ENCODE data around the gene ABCA4.
"Not testable (repeated sequence)": the region's sequence is repeated elsewhere in the genome, so short reads cannot be mapped to it uniquely, and the experiment has no call there.

Gene ABCA4

DNA sequence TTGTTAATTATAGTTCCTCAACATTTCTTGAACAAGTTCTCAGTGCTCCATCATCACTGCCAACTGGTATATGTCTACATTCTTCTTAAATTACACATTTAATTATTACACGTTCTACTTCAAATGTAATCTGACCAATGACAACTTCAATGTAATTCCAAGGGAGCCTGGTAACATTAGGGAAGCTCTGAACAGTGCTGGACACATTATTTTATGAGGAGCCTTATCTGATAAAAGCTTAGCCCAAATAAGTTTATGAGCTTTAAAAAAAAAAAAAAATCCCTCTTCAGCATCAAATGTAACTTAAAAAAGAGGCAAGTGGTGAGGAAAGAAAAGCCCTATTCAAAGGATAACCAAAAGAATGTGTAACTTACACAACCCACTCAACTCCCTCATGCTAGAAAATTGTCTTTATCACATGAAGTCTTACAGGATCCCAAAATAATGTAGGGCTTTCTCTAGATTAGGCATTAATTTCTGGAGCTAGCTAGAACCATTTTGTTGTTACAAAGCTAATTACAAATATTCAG is 35.2 kb upstream of the ABCA4 start:
- no peak for TF ChIP-seq SNAI2 (CRISPR knock-in tag; IDR thresholded peaks at IDR 0.05)
- no peak for TF ChIP-seq ZNF565 (CRISPR knock-in tag; conservative IDR thresholded peaks at IDR 0.05; ENCODE audit: low read depth)
- TF ChIP-seq GLIS3 (CRISPR knock-in tag; IDR thresholded peaks at IDR 0.05), result no peak
- no peak for TF ChIP-seq ZNF8 (CRISPR knock-in tag; IDR thresholded peaks at IDR 0.05)
- no peak for TF ChIP-seq ISL1 (CRISPR knock-in tag; IDR thresholded peaks at IDR 0.05)
- TF ChIP-seq, protein P1, sequence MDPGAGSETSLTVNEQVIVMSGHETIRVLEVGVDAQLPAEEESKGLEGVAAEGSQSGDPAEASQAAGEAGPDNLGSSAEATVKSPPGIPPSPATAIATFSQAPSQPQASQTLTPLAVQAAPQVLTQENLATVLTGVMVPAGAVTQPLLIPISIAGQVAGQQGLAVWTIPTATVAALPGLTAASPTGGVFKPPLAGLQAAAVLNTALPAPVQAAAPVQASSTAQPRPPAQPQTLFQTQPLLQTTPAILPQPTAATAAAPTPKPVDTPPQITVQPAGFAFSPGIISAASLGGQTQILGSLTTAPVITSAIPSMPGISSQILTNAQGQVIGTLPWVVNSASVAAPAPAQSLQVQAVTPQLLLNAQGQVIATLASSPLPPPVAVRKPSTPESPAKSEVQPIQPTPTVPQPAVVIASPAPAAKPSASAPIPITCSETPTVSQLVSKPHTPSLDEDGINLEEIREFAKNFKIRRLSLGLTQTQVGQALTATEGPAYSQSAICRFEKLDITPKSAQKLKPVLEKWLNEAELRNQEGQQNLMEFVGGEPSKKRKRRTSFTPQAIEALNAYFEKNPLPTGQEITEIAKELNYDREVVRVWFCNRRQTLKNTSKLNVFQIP (CRISPR knock-in tag; IDR thresholded peaks at IDR 0.05; ENCODE audit: borderline replicate concordance, low read depth), result no peak
- no peak for TF ChIP-seq TCF4 (CRISPR knock-in tag; IDR thresholded peaks at IDR 0.05; ENCODE audit: borderline replicate concordance)
- no peak for TF ChIP-seq OSR1 (CRISPR knock-in tag; IDR thresholded peaks at IDR 0.05)
- TF ChIP-seq RARB (CRISPR knock-in tag; IDR thresholded peaks at IDR 0.05), result no peak
- no peak for TF ChIP-seq ZFP3 (CRISPR knock-in tag; IDR thresholded peaks at IDR 0.05)
- TF ChIP-seq CSDC2 (CRISPR knock-in tag; IDR thresholded peaks at IDR 0.05), result no peak
- no peak for TF ChIP-seq PPARA (CRISPR knock-in tag; IDR thresholded peaks at IDR 0.05; ENCODE audit: borderline replicate concordance)
- no peak for TF ChIP-seq ZNF70 (CRISPR knock-in tag; IDR thresholded peaks at IDR 0.05)
- TF ChIP-seq, protein P2, sequence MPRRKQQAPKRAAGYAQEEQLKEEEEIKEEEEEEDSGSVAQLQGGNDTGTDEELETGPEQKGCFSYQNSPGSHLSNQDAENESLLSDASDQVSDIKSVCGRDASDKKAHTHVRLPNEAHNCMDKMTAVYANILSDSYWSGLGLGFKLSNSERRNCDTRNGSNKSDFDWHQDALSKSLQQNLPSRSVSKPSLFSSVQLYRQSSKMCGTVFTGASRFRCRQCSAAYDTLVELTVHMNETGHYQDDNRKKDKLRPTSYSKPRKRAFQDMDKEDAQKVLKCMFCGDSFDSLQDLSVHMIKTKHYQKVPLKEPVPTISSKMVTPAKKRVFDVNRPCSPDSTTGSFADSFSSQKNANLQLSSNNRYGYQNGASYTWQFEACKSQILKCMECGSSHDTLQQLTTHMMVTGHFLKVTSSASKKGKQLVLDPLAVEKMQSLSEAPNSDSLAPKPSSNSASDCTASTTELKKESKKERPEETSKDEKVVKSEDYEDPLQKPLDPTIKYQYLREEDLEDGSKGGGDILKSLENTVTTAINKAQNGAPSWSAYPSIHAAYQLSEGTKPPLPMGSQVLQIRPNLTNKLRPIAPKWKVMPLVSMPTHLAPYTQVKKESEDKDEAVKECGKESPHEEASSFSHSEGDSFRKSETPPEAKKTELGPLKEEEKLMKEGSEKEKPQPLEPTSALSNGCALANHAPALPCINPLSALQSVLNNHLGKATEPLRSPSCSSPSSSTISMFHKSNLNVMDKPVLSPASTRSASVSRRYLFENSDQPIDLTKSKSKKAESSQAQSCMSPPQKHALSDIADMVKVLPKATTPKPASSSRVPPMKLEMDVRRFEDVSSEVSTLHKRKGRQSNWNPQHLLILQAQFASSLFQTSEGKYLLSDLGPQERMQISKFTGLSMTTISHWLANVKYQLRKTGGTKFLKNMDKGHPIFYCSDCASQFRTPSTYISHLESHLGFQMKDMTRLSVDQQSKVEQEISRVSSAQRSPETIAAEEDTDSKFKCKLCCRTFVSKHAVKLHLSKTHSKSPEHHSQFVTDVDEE (CRISPR knock-in tag; IDR thresholded peaks at IDR 0.05), result no peak
- ATAC-seq, result no peak

DNA sequence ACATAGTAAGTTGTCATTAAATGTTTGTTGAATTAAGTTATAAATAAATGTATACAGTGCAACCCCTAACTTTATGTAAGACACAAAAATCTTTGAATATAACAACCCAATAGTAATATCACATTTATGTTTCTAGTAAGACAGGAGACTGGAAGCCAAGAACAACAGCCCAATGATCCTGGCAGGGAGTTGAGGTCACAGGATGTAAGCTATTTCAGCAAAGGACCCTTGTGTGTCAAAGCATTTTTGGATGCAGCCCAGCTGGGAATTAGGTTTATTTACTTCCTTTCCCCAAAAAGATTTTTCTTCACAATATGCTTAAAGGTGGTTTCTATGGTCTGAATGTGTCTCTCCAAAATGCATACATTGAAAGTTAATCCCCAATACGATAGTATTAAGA is 34.0 kb upstream of the ABCA4 start:
- TF ChIP-seq, protein P2 (CRISPR knock-in tag; IDR thresholded peaks at IDR 0.05), result no peak
- TF ChIP-seq ZFP30 (CRISPR knock-in tag; IDR thresholded peaks at IDR 0.05) (no peak), TOX (CRISPR knock-in tag; IDR thresholded peaks at IDR 0.05; ENCODE audit: borderline replicate concordance) (no peak)
- no peak for ATAC-seq

DNA sequence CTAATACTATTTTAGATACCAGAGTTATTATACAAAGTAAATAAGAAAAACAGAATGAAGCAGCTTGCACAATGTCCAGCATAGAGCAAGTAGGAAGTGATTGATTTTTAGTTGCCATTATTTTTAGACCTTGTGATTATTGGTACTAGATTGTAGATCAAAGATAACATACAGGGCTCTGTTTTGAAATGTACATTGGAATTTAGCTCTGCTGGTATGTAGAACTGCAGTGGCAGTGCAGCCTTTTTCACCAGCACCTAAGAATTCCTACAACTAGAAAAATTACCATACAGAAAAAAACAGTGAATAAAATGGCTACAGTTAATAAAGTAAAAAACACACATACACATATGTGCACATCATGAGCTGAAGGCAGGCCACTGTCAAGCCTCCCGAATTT is 32.2 kb upstream of the ABCA4 start:
- TF ChIP-seq ZNF70 (CRISPR knock-in tag; IDR thresholded peaks at IDR 0.05), result no peak
- TF ChIP-seq TCF4 (CRISPR knock-in tag; IDR thresholded peaks at IDR 0.05; ENCODE audit: borderline replicate concordance), result no peak
- TF ChIP-seq ZFP3 (CRISPR knock-in tag; IDR thresholded peaks at IDR 0.05), result no peak
- TF ChIP-seq, protein P3, sequence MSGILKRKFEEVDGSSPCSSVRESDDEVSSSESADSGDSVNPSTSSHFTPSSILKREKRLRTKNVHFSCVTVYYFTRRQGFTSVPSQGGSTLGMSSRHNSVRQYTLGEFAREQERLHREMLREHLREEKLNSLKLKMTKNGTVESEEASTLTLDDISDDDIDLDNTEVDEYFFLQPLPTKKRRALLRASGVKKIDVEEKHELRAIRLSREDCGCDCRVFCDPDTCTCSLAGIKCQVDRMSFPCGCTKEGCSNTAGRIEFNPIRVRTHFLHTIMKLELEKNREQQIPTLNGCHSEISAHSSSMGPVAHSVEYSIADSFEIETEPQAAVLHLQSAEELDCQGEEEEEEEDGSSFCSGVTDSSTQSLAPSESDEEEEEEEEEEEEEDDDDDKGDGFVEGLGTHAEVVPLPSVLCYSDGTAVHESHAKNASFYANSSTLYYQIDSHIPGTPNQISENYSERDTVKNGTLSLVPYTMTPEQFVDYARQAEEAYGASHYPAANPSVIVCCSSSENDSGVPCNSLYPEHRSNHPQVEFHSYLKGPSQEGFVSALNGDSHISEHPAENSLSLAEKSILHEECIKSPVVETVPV (CRISPR knock-in tag; IDR thresholded peaks at IDR 0.05), result no peak
- no peak for TF ChIP-seq PPARA (CRISPR knock-in tag; IDR thresholded peaks at IDR 0.05; ENCODE audit: borderline replicate concordance)
- TF ChIP-seq, protein P4, sequence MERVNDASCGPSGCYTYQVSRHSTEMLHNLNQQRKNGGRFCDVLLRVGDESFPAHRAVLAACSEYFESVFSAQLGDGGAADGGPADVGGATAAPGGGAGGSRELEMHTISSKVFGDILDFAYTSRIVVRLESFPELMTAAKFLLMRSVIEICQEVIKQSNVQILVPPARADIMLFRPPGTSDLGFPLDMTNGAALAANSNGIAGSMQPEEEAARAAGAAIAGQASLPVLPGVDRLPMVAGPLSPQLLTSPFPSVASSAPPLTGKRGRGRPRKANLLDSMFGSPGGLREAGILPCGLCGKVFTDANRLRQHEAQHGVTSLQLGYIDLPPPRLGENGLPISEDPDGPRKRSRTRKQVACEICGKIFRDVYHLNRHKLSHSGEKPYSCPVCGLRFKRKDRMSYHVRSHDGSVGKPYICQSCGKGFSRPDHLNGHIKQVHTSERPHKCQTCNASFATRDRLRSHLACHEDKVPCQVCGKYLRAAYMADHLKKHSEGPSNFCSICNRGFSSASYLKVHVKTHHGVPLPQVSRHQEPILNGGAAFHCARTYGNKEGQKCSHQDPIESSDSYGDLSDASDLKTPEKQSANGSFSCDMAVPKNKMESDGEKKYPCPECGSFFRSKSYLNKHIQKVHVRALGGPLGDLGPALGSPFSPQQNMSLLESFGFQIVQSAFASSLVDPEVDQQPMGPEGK (CRISPR knock-in tag; IDR thresholded peaks at IDR 0.05; ENCODE audit: borderline replicate concordance), result no peak
- TF ChIP-seq TOX (CRISPR knock-in tag; IDR thresholded peaks at IDR 0.05; ENCODE audit: borderline replicate concordance), result no peak
- no peak for TF ChIP-seq BACH2 (CRISPR knock-in tag; IDR thresholded peaks at IDR 0.05; ENCODE audit: borderline replicate concordance)
- no peak for TF ChIP-seq ZFP30 (CRISPR knock-in tag; IDR thresholded peaks at IDR 0.05)
- no peak for TF ChIP-seq ESRRG (CRISPR knock-in tag; IDR thresholded peaks at IDR 0.05)
- no peak for TF ChIP-seq ZNF8 (CRISPR knock-in tag; IDR thresholded peaks at IDR 0.05)
- TF ChIP-seq RARB (CRISPR knock-in tag; IDR thresholded peaks at IDR 0.05), result no peak
- TF ChIP-seq, protein P2 (CRISPR knock-in tag; IDR thresholded peaks at IDR 0.05), result no peak
- ATAC-seq, result no peak

DNA sequence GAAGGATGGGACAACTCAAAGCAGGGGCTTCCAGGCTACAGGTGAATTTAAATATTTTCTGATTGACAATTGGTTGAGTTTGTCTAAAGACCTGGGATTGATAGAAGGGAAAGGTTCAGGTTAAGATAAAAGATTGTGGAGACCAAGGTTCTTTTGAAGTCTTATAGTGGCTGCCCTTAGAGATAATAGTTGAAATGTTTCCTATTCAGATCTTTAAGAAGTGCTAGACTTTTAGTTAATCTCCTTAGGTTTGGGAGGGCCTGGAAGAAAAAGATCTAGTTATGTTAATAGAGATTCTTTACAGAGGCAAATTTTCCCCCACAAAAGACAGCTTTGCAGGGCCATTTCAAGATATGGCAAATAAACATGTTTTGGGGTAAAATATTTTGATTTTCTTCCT is 28.2 kb upstream of the ABCA4 start:
- ATAC-seq, result not testable (repeated sequence)

Data from SK-N-SH treated with all-trans-retinoic acid at 6 μM for 48 hours (cell line).